LNCAP (cell line): Measurements from ENCODE around the gene SIX2.

Source experiments
- TF ChIP-seq, protein P1 (sequence below): fragments of 450-650 bp; IDR thresholded peaks from 2 replicates; pipeline ENCODE4 v1.5.1; 2017; ENCODE audit warnings: mild to moderate bottlenecking

SIX2 gene

DNA sequence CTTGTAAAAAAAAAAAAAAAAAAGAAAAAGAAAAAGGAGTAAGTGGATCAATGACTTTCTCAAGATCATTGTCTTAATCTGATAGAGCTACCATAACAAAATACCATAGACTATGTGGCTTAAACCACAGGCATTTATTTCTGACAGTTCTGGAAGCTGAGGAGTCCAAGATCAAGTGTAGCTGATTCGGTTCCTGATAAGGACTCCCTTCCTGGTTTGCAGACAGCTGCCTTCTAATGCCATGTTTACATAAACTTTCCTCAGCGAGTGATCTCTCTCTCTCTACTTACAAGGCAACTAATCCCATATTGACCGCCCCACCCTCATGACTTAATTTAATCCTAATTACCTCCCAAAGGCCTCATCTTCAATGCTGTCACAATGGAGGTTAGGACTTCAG is 36.5 kb upstream of the SIX2 start:
- TF ChIP-seq, protein P1, sequence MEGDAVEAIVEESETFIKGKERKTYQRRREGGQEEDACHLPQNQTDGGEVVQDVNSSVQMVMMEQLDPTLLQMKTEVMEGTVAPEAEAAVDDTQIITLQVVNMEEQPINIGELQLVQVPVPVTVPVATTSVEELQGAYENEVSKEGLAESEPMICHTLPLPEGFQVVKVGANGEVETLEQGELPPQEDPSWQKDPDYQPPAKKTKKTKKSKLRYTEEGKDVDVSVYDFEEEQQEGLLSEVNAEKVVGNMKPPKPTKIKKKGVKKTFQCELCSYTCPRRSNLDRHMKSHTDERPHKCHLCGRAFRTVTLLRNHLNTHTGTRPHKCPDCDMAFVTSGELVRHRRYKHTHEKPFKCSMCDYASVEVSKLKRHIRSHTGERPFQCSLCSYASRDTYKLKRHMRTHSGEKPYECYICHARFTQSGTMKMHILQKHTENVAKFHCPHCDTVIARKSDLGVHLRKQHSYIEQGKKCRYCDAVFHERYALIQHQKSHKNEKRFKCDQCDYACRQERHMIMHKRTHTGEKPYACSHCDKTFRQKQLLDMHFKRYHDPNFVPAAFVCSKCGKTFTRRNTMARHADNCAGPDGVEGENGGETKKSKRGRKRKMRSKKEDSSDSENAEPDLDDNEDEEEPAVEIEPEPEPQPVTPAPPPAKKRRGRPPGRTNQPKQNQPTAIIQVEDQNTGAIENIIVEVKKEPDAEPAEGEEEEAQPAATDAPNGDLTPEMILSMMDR = no peak

DNA sequence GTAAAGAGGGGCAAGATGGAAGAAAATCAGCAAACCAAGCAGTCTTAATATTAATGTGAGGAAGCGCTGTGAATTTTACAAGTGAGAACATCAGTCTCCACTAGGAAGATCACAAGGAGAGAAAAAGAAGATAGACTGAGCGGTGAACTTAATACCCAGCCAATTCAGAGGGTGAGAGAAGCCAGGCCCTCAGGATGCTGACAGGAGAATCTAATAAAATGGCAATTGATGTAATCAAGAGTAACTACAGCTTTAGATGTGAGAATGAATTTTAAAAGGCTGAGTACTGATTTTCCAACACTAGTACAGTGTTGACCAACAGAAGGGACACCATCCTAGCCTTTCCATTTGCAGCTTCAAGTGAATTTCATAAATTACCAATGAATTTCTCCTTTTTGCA is 35.7 kb upstream of the SIX2 start:
- TF ChIP-seq, protein P1 = no peak

DNA sequence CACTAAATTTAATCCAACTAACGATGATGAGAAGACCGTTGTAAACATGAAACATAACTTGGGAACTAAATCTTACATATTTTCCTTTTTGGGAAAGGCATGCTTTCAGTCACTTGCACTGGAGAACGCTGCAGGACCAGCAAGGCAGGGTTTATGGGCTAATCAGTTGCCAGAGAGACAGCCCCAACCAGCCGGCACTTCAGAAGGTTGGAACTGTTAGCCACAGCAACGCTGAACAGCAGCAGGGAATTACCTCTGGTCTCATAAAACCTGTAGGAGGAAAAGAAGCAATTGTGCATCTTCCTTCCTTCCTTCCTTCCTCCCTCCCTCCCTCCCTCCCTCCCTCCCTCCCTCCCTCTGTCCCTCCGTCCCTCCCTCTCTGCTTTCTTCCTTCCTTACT is 33.9 kb upstream of the SIX2 start:
- TF ChIP-seq, protein P1 = no peak

DNA sequence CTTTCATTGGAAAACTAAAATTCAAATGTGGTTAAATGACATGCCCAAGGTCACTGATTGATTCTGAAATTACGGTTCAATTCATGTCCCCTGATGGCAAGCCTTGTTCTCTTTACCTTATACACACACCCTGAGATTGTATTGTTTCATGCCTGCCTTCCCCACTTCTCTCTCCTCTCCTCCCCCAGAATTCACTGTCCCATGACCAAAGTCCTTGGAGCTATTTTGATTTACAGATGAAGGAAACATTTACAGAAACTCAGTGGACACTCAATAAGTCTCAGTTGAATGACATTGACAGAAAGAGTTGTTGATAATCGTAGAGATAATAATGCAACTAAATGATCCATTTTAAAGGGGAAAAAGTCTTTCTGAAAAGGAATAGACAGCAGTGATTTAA is 33.1 kb upstream of the SIX2 start:
- TF ChIP-seq, protein P1 = no peak

DNA sequence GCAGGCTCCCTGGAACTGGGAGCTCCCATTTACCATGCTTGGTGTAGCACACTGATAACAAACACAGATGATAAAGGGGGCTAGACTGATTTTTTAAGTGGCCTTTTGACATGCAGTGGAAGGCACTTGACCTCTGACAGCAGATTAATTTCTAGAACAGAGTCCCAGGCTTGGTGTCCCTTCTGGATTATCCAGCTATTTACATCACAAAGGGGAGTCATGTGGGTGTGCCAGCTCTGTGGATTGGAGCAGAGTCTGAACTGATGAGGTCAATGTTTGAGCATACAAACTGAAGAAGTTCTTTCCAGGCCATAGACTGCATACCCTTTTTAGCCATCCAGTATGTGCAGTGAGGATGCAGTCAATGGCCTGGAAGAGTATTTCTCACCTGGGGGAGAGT is 31.5 kb upstream of the SIX2 start:
- TF ChIP-seq, protein P1 = no peak

DNA sequence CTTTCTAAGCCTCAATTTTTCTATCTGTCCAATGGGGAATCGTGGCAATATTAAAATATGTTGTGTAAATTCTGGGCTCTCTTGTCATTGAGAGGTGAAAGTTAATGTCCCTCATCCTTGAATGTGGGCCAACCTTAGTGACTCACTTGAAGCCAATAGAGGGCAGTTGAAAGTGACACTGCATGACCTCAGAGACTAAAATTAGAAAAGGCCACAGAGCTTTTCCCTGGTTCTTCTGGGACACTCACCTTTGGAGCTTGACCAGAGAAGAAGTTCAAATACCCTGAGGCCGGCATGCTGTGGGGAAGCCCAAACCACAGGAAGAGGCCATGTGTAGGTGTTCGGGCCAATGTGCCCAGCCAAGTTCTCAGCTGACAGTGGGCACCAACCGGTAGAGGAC is 24.1 kb upstream of the SIX2 start:
- TF ChIP-seq, protein P1 = no peak

DNA sequence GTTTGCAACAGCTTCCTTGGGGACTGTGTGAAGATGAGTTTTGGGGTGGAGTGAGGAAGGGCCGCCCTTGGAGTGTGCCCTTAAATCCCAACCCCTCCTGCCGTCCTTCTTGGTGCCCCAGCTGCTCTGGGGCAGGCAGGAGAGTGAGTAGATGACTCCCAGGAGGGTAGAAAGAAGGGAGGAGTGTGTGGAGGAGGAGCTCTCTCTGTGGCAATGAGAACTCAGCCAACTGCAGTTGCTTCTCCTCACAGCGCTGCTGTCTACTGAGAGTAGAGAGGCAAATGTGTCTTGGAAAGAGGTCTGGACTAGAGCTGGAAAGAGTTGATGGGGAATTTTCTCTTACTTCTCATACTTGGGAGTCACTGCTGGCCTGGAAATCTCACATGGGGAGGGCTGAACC is 21.8 kb upstream of the SIX2 start:
- TF ChIP-seq, protein P1 = no peak

DNA sequence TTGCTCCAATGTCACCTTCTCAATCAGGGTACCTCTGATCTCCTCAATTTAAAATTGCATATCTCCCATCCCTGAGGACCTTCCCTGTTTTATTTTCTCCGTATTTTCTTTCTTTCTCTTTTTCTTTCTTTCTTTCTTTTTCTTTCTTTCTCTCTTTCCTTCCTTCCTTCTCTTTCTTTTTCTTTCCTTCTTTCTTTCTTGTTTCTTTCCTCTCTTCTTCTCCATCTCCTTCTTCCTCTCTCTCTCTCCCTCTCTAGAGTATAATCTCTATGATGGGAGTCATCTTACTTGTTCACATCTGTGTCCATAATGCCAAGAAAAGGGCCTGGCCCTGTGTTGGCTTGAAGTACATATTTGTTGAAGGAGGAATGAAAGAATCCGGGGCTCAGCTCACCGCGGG is 21.3 kb upstream of the SIX2 start:
- TF ChIP-seq, protein P1 = no peak
